HepG2 (cell line): Measurements from ENCODE around the gene CHST14. TPM values are rescaled to one million over a fixed set of nuclear protein-coding genes. Genes with fewer than 3 reads are reported as not detected.

Experiments used
- CHD4 ChIP-seq: fragments of 200-600 bp; sonication (generic); IDR thresholded peaks from 2 replicates; pipeline ENCODE4 v1.7.0; 2017; ENCODE audit warnings: mild to moderate bottlenecking, low read length, borderline replicate concordance
- HMG20B ChIP-seq: conservative IDR thresholded peaks from 2 replicates; pipeline ENCODE4 v1.6.1; 2016; ENCODE audit warnings: missing genetic modification reagents, missing compliant biosample characterization
- KAT2B ChIP-seq: fragments of 150-350 bp; IDR thresholded peaks from 2 replicates; pipeline ENCODE4 v1.6.1; 2014; ENCODE audit warnings: low read depth, low read length, borderline replicate concordance
- KDM4B ChIP-seq: sonication (generic); formaldehyde crosslinking; IDR thresholded peaks from 2 replicates; pipeline ENCODE4 v1.4.0; 2020; ENCODE audit warnings: missing genetic modification reagents
- MZF1 ChIP-seq: sonication (generic); formaldehyde crosslinking; IDR thresholded peaks from 2 replicates; pipeline ENCODE4 v1.8.1; 2023; ENCODE audit warnings: mild to moderate bottlenecking, missing genetic modification reagents, borderline replicate concordance
- REL ChIP-seq: sonication (generic); formaldehyde crosslinking; conservative IDR thresholded peaks from 2 replicates; pipeline ENCODE4 v1.8.0; 2022; ENCODE audit warnings: mild to moderate bottlenecking, missing genetic modification reagents, moderate library complexity
- RXRA ChIP-seq: sonication (generic); formaldehyde crosslinking; IDR thresholded peaks from 2 replicates; pipeline ENCODE4 v1.5.1; 2020; ENCODE audit warnings: missing genetic modification reagents
- SUZ12 ChIP-seq: fragments of 150-350 bp; IDR thresholded peaks from 2 replicates; pipeline ENCODE4 v1.6.1; 2014; ENCODE audit warnings: low read depth, low read length
- ZSCAN5A ChIP-seq: sonication (generic); formaldehyde crosslinking; IDR thresholded peaks from 2 replicates; pipeline ENCODE4 v1.8.0; 2022; ENCODE audit warnings: mild to moderate bottlenecking, missing genetic modification reagents, borderline replicate concordance
- polyA plus RNA-seq, 8 experiments: library from polyadenylated mRNA; depleted of rRNA in 3 of 8; stranded (reverse) in 7 of 8; unstranded in 1 of 8; fragments of >200 nt; fragmentation: Illumina TruSeq in 4 of 8; extraction: Trizol in 4 of 8; gene quantifications; 2 replicates each; pipeline versions ENCODE4 v1.2.1 to v1.2.3, GENCODE V29; 2011 to 2016; ENCODE audit warnings: low read depth in 4 of 8, missing spikeins in 1 of 8, mixed read lengths in 1 of 8; ENCODE audit not compliant: insufficient read depth in 1 of 8
- total RNA-seq, 5 experiments: library from RNA; depleted of rRNA; stranded (reverse); fragments of >200 nt; fragmentation: Illumina TruSeq; extraction: Trizol; gene quantifications; 2 replicates each; pipeline ENCODE4 v1.2.3, GENCODE V29; 2016; ENCODE audit warnings: low read depth in 1 of 5
- TF ChIP-seq, protein P1 (sequence below): sonication (generic); formaldehyde crosslinking; IDR thresholded peaks from 2 replicates; pipeline ENCODE4 v1.4.0; 2020; ENCODE audit warnings: mild to moderate bottlenecking, missing genetic modification reagents
- TF ChIP-seq, protein P2 (sequence below): sonication (generic); formaldehyde crosslinking; IDR thresholded peaks from 2 replicates; pipeline ENCODE4 v1.8.0; 2022; ENCODE audit warnings: missing genetic modification reagents, mild to moderate bottlenecking, inconsistent platforms, borderline replicate concordance
- TF ChIP-seq, protein P3 (sequence below): IDR thresholded peaks from 2 replicates; pipeline ENCODE4 v1.6.1; 2016; ENCODE audit warnings: low read depth, control low read depth
- TF ChIP-seq, protein P4 (sequence below): IDR thresholded peaks from 2 replicates; pipeline ENCODE4 v1.6.1; 2016; ENCODE audit warnings: low read depth, borderline replicate concordance
- TF ChIP-seq, protein P5 (sequence below): sonication (generic); formaldehyde crosslinking; IDR thresholded peaks from 2 replicates; pipeline ENCODE4 v1.8.1; 2023; ENCODE audit warnings: mild to moderate bottlenecking, missing genetic modification reagents

CHST14 gene
- total and polyA plus RNA-seq, 2 of the 13 experiments (the other 11 are each of a cell fraction or from before 2014, with no cell fraction given), result 8.9 to 12.4 TPM

DNA sequence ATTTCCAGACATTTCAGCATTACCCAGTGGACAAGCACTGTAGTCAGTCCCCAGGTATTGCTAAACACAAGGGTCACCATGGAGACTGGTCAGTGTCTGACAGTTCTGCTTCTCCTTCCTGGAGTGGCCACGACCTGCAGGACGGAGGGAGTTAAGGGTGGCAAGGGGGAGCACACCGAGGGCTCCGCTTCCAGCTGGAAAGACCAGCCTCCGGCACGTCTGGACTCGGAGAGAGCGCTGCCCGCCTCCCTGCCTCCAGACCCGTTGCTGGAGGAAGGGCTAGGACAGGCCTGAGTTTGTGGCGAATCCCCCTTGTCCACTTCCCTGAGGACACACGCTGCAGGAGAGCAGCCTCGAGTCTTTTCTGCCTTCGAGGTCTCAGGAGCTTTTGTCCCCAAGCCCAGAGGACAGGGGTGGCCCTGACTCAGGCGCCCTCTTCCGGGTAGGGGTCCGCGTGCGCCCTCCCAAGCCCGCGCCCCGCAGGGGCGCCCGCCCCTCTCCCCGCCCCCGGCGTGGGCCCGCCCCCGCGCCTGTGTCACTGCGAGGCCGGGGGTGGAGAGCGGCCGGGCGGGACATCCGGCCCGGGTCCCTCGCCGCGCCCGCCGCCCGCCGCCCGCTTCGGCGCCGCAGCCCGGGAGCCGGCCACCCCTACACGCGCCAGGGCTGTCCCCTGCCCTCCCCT, at the start of gene CHST14 (continued):
- TF ChIP-seq, protein P1, sequence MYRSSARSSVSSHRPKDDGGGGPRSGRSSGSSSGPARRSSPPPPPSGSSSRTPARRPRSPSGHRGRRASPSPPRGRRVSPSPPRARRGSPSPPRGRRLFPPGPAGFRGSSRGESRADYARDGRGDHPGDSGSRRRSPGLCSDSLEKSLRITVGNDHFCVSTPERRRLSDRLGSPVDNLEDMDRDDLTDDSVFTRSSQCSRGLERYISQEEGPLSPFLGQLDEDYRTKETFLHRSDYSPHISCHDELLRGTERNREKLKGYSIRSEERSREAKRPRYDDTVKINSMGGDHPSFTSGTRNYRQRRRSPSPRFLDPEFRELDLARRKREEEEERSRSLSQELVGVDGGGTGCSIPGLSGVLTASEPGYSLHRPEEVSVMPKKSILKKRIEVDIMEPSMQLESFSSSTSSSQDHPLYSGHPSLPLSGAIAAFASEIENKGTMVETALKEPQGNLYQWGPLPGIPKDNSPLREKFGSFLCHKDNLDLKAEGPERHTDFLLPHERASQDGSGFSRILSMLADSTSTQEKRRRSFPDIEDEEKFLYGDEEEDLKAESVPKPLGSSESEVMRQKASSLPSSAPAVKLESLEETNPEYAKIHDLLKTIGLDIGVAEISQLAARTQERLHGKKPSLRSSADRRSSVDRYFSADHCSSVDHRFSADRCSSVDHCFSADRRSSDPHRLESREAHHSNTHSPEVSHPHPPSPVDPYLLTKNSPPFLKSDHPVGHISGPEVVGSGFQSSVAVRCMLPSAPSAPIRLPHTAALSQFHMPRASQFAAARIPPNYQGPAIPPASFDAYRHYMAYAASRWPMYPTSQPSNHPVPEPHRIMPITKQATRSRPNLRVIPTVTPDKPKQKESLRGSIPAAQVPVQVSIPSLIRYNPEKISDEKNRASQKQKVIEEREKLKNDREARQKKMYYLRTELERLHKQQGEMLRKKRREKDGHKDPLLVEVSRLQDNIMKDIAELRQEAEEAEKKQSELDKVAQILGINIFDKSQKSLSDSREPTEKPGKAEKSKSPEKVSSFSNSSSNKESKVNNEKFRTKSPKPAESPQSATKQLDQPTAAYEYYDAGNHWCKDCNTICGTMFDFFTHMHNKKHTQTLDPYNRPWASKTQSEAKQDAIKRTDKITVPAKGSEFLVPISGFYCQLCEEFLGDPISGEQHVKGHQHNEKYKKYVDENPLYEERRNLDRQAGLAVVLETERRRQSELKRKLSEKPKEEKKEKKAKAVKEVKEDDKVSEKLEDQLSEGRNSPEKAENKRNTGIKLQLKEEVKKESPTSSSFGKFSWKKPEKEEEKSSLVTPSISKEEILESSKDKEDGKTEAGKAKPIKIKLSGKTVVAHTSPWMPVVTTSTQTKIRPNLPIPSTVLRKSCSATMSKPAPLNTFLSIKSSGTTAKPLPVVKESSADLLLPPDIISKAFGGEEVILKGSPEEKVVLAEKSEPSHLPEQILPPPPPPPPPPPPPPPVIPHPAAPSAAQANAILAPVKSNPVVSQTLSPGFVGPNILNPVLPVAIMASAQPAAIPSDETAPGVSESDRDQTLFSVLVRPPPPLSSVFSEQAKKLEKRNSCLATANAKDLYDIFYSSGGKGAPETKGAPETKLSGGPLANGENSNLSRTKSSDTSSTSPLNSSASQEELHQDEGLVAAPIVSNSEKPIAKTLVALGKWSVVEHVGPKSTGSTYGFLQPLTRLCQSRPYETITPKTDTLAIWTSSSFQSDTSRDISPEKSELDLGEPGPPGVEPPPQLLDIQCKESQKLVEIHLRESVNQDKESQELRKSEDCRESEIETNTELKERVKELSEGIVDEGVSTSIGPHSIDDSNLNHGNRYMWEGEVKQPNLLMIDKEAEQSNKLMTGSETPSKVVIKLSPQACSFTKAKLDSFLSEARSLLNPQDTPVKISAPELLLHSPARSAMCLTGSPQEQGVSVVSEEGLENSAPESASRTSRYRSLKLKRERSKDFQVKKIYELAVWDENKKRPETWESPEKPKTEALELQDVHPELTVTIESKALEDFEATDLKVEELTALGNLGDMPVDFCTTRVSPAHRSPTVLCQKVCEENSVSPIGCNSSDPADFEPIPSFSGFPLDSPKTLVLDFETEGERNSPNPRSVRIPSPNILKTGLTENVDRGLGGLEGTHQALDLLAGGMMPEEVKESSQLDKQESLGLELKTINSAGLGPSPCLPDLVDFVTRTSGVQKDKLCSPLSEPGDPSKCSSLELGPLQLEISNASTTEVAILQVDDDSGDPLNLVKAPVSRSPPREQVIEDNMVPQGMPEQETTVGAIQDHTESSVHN (CRISPR knock-in tag), result no peak
- TF ChIP-seq, protein P2, sequence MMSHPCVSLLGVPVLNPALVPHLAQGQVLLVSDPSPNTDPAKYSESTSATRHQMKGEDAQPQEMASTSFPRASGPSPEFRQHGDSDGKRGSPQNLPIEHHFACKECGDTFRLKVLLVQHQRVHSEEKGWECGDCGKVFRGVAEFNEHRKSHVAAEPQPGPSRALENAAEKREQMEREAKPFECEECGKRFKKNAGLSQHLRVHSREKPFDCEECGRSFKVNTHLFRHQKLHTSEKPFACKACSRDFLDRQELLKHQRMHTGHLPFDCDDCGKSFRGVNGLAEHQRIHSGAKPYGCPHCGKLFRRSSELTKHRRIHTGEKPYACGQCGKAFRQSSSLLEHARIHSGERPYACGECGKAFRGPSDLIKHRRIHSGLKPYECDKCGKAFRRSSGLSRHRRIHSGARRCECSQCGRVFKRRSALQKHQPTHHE (CRISPR knock-in tag), result no peak
- no peak for TF ChIP-seq REL (CRISPR knock-in tag)
- TF ChIP-seq, protein P3, sequence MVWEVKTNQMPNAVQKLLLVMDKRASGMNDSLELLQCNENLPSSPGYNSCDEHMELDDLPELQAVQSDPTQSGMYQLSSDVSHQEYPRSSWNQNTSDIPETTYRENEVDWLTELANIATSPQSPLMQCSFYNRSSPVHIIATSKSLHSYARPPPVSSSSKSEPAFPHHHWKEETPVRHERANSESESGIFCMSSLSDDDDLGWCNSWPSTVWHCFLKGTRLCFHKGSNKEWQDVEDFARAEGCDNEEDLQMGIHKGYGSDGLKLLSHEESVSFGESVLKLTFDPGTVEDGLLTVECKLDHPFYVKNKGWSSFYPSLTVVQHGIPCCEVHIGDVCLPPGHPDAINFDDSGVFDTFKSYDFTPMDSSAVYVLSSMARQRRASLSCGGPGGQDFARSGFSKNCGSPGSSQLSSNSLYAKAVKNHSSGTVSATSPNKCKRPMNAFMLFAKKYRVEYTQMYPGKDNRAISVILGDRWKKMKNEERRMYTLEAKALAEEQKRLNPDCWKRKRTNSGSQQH (CRISPR knock-in tag), result no peak
- TF ChIP-seq KAT2B, result no peak
- no peak for TF ChIP-seq HMG20B (CRISPR knock-in tag)
- TF ChIP-seq SUZ12, result no peak
- no peak for TF ChIP-seq ZSCAN5A (CRISPR knock-in tag)
- no peak for TF ChIP-seq MZF1 (CRISPR knock-in tag)
- TF ChIP-seq KDM4B (CRISPR knock-in tag), result 0 out of 2 replicates have a peak, but pooled peaks have one; percentile 32
- TF ChIP-seq, protein P4, sequence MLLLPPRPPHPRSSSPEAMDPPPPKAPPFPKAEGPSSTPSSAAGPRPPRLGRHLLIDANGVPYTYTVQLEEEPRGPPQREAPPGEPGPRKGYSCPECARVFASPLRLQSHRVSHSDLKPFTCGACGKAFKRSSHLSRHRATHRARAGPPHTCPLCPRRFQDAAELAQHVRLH (CRISPR knock-in tag), result no peak; the same call in 1 of the 2 replicates
- TF ChIP-seq, protein P5, sequence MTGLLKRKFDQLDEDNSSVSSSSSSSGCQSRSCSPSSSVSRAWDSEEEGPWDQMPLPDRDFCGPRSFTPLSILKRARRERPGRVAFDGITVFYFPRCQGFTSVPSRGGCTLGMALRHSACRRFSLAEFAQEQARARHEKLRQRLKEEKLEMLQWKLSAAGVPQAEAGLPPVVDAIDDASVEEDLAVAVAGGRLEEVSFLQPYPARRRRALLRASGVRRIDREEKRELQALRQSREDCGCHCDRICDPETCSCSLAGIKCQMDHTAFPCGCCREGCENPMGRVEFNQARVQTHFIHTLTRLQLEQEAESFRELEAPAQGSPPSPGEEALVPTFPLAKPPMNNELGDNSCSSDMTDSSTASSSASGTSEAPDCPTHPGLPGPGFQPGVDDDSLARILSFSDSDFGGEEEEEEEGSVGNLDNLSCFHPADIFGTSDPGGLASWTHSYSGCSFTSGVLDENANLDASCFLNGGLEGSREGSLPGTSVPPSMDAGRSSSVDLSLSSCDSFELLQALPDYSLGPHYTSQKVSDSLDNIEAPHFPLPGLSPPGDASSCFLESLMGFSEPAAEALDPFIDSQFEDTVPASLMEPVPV (CRISPR knock-in tag), result no peak
- TF ChIP-seq CHD4, result no peak
- TF ChIP-seq RXRA (CRISPR knock-in tag), result peak; percentile 13; the same call in 1 of the 2 replicates
